NCI-H82 treated with DMSO at 0.1 percent for 48 hours (cell line): ENCODE data around the gene VPS50.
A peak's percentile ranks its signal among the peaks of the same experiment; 100 is the strongest.

ENCODE experiments used
- DNase-seq: peaks from one replicate; lab custom pipeline; 2025; ENCODE audit not compliant: unreplicated experiment; lab: John Stamatoyannopoulos, UW

Gene VPS50

DNA sequence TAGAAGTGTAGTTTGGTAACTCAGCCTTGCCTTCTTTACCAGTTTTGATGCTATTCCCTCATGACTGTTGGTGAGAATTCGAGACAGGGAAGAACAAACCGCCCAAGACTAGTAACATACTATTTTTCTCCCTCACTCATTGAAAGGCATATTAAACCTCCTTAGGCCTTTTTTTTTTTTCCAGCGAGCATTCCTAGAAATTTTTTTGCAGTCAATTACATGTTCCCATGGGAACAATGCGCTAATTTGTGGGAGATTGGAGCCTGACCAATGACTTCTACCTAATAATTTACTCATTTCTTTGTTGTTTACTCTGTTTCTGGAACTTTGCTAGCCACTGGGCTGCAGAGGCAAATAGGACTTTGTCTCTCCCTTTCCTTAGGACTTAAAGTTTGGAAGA is 6.0 kb downstream of the VPS50 start:
- DNase-seq: no peak

DNA sequence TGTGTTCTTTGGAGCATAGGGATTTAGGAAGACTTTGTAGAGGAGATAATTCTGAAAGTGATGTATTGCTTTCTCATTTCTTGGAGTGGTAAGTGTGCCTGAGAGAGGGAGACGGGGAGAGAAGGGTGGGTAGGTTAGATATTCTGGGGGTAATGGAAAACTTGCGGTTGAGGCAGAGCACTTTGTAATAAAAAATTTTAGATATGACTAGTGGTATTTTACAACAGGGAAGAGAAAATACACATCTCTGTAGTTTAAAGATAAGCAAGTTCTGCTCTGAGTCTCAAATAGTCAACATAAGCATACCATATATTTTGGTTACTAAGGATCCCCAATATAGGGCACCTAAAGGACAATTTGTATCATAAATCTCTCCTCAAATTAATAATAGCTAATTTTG is 6.6 kb downstream of the VPS50 start:
- DNase-seq: no peak

DNA sequence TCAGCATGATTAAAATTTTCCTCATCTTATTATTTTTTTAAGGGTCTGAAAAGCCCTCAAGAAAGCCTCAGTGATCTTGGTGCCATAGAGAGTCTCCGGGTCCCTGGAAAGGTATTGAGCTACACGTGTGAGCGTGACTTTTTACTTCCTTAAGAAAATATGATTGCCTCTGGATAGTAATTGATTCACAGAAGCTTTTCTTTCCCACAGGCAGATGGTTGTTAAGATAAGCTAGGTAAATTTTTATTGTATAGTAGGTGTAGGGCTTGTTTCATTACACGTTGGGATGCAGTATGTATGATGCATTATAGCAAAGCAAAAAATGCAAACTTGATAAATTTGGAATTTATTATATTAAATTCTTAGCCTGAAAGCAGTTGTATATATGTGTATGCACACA is 7.7 kb downstream of the VPS50 start:
- no peak for DNase-seq

DNA sequence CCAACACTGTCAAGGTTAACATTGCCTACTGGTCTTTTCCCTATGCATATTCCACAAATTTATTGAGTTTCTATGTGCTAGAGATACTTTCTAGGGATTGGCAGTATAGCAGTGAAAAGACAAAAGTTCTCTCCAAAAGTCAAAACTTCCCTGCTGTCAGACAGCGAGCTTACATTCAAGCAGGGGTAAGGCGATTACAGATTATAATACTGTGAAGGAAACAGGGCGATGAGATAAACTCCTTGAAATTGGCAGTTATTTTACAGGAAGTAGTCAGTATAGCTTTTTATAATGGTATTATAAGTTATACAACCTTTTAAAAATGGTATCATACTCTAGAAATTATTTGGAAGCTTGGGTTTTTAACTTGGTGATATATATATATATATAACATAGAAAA is 9.9 kb downstream of the VPS50 start:
- DNase-seq: no peak

DNA sequence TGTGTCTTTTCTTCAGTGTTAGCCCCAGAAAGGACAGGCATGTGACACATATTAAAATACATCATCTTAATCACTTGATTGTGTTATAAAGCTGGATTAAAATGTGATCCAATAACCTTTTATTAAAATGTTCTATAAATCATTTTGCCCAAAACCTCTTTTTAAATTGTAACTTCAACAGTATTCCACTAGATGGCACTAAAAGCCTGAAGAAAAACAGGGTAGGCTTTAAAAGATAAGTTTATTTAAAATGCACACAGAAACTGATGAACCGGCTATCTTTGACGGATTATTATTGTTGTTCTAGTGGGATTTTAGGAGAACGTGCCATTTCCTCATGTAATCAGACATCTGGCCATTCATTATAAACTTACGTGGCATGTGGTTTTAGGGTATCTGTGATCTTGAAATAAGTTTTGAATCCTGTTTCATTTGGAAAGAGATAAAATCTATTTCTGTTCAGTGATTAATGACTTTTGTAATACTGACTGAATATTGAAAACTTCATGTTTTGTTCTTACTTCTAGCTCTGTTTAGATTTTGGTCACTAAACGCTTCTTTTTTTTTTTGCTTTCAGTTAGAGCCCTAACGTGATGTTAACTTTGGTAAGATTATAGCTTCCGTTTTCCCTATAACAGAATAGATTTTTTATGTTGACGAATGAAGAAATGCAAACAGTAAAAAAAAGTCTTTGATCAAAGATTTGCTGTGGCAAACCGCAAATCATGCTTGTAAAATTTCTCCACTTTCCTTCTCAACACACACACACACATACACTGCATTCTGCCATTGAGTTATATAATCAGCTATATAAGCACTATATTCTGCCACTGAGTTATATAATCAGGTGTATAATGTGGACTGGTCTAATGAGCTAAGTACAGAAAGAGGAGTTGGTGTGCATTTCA is 13.6 kb downstream of the VPS50 start:
- DNase-seq: peak; percentile 14

DNA sequence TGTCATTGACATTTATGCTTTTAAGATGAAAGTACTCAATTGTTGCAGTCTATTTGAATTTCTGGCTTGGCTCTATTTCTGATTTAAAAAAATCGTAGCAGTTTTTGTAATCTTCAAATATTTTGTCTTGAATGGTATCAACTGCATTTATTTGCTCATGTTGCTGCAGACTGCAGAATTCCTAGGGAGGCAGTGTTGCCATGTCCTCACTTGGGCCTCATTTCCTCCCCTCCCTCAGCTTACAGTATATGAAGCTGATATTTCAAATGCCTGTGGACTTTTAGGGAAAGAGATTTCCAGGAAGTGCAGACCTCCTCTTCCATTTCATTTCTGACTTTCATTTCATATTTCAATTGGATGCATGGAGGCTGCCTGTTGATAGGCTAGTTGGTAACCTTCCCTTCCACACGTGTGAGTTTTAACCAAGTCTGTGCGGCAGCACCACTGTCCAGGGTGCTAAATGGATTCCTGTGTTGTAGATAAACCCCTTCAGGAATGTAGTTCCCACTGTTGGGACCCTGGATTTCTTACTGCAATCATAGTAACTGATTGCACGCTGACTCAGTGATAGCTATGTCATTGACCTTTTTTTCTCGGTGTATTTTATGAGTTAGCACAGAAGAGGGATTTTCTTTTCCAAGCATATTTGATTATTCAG is 17.5 kb downstream of the VPS50 start:
- no peak for DNase-seq

DNA sequence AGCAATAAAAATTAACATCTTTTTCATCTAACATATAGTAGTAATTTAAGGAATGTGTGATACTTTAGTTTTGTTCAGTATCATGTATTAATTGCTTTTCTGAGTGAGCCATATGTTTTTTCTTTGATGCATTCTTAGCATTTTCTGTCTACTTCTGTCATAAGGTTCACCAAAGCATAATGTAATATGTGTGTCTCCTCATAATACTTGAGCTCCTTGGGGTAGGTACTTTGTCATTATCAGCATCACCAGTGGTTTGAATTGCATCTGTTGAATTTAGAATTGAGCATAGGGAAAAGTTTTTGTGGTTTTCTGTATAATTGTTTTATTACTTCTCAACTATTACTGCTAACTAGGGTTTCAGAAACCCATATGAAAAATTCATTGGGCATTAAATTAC is 26.5 kb downstream of the VPS50 start:
- DNase-seq: no peak

DNA sequence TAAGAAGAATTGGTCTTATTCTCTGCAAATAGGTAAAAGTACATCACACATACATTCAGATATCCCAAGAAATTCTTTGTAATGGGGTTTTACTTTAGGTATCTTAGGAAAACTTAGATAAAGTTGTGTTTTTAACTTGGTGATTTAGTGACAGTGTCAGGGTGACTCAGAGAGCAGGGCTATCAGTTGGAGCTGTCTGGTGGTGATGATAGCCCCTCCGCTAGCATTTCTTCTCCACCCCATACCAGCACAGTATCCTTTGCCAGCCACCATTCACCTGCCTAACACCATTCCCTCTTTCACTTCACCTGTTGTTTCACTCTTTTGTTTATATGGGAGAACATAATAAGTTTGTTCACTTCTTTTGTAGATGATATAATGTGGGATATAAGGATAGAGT is 30.4 kb downstream of the VPS50 start:
- DNase-seq: no peak

DNA sequence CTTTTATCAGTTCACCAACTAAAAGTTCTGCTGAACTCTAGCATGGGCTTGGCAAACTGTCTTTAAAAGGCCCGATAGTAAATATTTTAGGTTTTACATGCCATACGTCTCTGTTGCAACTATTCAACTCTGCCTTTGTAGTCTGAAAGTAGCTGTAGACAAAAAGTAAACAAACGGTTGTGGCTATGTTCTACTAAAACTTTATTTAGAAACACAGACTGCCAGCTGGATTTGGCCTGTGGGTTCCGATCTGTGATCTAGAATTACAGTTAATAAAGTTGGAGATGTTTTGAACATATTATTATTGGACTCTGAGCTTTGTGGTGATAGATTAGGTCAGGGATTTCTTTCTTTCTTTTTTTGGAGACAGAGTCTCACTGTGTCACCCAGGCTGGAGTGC is 33.1 kb downstream of the VPS50 start:
- no peak for DNase-seq

DNA sequence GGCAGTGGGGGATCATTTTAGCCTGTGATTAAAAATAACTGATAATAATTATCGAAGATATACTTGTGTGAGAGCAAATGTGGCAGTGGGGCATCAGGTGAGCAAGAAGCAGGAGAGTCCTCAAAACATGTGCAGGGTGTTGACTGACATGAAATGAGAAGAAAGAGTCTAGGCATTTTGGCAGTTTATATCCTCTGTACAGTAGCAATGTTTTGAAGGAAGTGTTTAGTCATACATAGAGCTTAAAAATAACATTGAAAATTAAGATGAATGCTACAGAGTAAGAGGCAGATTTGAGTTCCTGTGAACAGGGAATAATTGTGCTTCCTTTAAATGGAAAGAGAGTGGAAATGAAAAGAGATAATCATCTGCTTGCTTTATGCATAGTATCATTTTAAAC is 47.4 kb downstream of the VPS50 start:
- no peak for DNase-seq

DNA sequence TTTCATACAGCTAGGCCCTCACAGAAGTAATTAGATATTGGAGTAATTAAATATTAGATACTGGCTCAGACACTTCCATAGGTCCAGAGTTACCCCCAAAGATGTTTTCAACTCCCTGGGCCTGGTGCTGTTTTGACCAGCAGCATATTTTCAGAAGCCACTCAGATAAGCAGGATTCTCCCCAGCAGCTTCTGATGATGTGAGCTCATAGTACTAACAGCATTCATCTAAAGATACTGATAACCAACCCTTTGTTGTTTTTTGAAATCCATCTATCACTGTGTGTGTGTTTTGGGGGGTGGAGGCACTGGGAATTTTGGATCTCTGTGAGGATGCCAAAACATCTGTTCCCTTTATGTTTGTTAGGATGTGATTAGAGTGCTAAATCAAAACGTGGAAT is 52.7 kb downstream of the VPS50 start:
- DNase-seq: no peak

DNA sequence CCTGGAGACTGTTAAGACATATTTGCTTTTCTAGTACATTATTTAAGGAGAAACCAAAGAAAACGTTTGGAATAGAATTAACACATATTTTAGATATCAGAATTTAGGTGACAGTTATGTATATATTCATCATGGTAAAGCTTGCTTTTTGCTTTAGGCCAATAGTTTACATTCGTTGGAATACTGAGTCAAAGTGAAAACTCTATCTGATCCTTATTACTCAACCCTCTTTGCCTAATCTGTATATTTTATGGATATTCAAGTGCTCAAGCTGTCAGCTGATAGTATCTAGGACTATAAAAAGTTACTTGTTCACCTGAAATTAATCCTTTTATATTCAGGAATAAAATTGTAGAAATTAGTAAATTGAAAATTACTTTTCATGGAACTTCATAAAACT is 61.1 kb downstream of the VPS50 start:
- no peak for DNase-seq

DNA sequence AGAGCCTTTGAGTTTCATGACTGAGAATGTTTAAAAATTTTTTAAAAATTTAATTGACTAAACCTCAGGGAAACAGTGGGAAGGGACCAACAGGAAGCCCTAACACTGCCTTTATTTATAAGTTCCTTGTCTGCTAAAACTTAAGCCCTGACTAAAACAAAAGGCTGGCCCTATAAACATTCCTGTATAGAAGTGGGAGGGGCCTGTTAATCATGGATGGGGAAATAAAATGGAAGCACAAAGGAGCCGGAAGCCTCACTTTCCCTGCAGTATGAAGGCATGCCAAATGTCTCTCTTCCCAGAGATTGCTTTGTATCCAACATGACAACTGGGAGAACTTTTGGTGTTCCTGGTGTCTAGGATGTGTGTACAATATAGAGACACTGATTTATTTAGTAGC is 66.0 kb downstream of the VPS50 start:
- DNase-seq: no peak

DNA sequence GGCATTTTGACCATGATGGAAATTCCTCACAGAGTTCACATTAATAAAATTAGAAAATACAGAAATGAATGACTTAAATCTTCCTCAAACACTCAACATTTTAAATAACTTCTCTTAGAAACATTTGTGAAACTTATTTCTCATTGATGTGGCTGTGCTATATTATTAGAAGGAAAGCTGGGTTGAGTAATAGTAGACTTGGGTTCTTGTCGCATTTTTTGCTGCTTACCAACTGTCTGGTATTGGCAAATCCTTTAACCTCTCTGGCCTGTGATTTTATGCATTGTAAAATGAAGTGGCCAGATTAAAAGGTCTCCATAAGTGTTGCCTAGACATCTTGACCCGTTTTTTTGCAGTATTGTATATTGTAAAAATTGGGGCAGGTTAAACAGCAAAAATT is 66.5 kb downstream of the VPS50 start:
- no peak for DNase-seq

DNA sequence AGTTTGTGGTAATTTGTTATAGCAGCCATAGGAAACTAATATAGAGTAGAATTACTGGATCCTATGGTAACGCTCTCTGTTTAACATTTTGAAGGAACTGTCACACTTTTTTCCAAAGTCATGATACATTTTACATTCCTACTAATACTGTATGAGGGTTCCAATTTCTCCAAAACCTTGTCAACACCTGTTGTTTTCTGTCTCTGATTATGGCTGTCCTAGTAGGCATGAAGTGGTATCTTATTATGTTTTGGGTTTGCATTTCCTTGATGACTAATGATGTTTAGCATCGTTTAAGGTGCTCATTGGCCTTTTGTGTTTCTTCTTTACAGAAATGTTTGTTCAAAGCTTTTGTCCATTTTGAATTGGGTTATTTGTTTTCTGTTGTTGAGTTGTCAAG is 69.6 kb downstream of the VPS50 start:
- DNase-seq: no peak

DNA sequence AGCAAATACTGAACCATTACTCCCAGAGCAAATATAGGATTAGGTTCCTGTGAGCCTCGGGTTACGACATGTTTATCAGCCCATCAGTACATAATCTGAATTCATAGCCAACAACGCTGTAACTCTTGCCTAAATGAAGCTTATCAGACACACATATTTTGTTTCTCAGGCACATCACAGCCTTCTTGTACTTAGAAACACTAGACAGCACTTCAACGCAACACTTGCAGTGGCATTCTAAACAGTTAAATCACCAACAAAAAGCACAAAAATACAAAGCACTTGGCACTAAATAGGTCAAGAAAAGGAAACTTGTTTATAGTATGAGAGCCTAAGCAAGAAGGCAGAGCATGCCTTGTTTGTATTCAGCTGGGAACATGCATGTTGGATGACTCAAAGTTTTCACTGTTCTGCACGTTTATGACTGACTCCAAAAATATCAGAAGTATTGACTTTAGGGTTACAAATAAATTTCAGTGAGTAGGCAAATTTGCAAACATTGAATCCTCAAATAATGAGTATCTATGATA is 75.0 kb downstream of the VPS50 start:
- DNase-seq: no peak

DNA sequence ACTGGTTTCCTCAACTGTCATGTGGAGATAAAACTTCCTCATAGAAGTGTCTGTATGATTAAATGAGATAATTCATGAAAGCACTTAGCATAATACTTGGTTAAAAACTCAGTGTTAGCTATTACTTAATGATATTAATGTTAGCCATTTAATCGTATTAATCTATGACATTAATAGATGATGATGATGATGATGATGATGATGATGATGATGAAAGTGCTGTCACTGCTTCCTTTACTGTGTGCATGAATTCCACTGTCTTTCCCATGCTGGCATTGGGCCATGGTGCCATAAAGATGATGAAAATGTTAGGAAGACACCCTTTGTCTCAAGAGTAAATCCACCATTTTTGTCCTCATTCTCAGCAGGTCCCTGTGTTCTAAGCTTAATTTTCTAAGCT is 75.8 kb downstream of the VPS50 start:
- no peak for DNase-seq

DNA sequence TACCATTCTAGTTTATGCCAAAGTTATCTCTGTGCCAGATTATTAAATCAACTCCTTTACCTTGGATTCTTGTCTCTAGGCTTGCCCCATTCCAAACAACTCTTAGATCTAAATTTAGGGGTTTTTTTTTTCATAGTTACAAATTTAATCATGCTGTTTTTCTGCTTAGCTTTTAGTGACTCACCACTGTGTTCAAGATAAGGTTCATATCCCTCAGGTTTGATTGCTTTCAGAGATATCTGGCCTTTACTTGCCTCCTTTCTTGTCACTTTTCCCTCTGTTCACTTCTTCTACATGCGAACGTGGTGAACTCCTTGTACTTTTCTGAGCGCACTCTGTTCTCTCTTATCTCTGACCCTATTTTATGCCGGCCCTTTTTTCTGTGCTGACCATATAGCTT is 78.2 kb downstream of the VPS50 start:
- no peak for DNase-seq

DNA sequence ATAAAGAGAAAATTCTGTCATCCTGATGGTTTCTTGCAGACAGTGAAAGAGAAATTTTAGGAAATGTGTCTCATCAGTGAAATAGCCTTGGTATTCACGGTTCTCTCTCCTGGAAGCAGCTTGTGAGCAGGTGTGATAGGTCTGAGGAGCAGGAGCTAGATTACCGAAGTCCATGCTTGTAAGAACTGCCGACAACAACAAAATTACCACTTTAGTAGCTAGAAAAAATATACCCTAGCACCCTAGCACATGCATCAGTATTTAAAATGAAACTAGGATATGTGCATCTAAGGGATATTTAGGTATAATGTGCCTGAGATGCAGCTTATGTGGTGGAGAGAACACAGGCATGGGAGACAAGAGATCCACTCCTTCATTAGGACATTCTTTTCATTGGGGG is 82.3 kb downstream of the VPS50 start:
- DNase-seq: no peak

DNA sequence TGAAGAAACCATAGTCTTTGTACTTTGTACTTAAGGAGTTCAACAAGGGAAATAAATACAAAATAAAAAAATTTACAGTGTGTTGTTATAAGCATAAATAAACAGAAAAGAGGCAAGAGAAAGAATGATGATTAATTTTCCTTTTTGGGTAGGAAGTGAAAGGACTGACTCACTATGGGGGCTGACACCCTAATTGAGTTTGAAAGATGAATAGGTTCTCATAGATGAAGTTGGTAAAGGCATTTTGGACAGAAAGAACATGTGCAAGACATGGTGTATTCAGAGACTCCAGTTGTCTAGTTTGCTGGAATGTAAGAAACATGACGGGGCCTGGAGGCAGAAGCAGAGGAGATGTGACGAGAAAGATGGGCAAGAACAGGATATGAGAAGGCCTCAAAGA is 83.7 kb downstream of the VPS50 start:
- no peak for DNase-seq

DNA sequence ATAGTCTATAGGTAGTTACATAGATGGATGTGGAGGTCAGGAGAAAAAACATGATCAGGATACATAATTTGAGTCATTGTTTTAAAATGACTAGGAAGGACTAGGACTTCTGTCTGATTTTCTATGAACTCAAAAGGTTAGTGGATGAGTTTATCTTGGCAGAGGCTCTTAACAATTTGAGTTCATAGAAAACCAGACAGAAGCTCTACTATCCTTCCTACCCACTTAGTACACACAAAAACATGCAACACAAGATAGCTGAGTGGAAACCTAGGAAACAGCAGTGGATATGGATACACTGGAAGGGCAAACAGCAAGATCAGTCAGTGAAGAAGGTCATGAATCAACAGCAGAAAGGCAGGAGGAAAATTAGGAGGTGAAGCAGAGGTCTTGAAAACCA is 84.6 kb downstream of the VPS50 start:
- DNase-seq: no peak

DNA sequence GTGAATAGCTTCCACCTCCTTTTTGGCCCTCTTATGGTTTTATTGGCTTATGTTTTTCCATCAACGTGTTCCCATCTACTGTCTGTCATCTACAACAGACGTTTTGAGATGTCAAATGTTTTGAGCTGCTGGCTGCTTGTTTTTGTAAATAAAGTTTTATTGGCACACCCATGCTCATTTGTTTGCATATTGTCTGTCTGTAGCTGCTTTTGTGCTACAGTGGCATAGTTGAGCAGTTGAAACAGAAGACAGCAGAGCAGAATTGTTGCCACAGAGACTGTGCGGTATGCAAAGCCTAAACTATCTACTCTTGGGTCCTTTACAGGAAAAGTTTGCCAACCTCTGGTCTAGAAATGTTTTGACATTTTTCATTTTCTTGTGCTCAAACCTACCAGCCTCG is 88.7 kb downstream of the VPS50 start:
- DNase-seq: no peak
